TTC549 (cell line): ENCODE results near the gene TYW5.
"Not testable (repeated sequence)": the region's sequence is repeated elsewhere in the genome, so short reads cannot be mapped to it uniquely, and the experiment has no call there.

Experiments used
- FAIRE-seq: peaks from 2 replicates; lab custom pipeline; 2012; peaks lifted over from hg19 to GRCh38; lab: Jason Lieb, UNC

The TYW5 gene

DNA sequence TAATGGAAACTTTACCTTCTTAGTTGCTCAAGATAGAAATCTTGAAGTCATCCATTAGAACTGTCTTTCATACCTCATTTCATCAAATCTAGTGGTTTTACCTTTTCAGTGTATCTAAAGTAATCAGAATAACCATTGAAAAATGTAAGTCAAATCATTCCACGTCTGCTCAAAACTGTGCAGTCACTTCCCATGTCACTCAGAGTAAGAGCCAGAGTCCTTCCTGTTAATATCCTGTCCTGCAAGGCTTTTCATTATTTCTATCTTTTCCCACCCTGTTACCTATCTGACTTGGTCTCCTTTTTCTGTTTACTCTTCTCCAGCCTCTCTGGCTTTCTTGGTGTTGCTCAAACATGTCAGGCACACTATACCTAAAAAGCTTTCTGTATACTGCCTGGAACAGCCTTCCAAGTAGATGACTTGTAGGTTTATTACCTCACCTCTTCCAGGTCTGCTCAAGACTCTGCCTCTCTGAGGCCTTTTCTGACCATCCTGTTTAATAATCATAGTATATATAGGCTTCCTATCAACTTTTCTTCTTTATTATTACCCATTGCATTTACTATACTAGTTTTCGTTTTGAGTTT is 40.8 kb downstream of the TYW5 start:
- FAIRE-seq: no peak

DNA sequence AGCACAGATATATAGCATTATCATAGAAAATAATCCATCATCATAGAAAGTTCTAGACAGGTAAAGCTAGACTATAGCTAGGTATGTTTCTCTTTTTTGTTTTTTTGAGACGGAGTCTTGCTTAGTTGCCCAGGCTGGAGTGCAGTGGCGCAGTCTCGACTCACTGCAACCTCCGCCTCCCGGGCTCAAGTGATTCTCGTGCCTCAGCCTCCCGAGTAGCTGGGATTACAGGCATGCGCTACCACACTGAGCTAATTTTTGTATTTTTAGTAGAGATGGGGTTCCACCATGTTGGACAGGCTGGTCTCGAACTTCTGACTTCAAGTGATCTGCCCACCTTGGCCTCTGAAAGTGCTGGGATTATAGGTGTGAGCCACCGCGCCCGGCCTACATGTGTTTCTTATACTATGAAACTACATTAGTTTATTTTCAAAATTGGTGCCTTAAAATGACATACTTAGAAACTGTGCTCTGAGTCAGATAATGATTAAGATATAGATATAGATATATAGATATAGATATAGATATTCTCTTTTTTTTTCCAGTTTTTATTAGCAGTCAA is 42.7 kb downstream of the TYW5 start:
- FAIRE-seq: not testable (repeated sequence)

DNA sequence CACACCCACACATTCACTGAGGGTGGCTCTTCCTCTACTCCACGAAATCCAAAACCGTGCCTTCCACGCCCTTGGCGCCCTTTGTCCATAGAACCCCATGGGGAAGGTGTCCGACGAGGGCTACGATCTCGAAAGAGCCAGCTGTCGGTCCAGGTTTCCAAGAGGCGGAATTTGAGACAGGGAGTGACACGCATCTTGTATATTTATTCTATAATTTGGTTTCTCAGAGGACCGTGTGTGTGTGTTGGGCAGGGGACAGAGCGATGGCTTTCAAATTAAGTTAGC is 43.5 kb downstream of the TYW5 start:
- FAIRE-seq: no peak

DNA sequence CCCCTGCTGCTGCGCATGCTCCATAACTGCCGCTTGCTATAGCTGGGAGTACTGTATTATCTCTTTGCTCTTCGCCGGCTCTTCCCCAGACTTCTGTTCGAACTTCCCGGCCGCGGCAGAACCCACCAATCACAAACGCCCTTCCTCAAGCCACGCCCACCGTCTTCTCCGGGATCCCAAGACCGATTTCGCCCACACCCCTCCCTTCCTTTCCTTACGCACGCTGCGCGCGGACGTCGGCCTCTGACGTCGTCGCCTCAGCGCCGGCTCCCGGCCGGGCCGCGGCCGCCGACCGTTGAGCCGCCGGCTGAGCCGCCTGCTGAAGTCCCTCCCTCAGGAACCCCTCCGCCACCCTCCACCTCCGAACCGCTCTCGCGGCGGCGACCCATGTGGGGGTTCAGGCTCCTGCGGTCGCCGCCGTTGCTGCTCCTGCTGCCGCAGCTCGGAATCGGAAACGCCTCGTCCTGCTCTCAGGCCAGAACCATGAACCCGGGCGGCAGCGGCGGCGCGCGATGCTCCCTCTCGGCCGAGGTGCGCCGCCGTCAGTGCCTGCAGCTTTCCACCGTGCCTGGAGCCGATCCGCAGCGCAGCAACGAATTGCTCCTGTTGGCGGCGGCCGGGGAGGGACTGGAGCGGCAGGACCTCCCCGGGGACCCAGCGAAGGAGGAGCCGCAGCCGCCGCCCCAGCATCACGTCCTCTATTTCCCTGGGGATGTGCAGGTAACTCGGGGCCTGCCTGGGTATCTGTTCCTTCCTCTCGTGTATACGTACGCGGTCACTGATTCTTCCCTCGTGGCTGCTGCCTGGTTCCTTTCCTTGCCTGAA is 44.0 kb downstream of the TYW5 start, which contains the start of gene C2orf69:
Gene C2orf69 (plus strand): TSS at position 242 of the 825 bp plus-strand sequence. CDS start 146 bp downstream, at position 388.
- FAIRE-seq: peak; percentile 89

DNA sequence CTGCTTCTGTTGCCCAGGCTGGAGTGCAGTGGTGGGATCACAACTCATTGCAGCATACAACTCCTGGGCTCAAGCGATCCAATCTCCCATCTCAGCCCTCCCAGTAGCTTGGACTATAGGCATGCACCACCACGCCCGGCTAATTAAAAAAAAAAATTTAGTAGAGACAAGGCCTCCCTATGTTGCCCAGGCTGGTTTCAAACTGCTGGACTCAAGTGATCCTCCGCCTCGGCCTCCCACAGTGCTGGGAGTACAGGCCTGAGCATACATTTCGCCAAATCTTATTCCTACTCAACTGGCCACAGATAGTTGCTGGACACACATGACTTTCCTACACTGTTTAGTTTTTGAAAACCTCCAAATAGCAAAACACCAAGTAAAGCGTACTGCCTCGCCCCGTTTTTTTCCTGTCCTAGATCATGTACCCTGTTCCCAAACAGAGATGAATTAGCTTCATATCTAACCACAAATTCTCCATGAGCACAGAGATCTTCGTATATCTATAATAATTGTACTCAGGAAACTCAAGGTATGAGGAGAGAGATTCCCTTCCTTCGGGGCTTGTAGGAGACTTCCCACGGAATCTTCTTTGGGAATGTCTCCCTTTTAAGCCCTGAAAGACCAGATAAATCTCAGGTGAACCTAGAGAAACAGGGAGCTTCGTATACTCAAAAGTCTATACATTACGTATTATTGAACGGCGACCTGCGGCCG is 44.8 kb downstream of the TYW5 start:
- no peak for FAIRE-seq

DNA sequence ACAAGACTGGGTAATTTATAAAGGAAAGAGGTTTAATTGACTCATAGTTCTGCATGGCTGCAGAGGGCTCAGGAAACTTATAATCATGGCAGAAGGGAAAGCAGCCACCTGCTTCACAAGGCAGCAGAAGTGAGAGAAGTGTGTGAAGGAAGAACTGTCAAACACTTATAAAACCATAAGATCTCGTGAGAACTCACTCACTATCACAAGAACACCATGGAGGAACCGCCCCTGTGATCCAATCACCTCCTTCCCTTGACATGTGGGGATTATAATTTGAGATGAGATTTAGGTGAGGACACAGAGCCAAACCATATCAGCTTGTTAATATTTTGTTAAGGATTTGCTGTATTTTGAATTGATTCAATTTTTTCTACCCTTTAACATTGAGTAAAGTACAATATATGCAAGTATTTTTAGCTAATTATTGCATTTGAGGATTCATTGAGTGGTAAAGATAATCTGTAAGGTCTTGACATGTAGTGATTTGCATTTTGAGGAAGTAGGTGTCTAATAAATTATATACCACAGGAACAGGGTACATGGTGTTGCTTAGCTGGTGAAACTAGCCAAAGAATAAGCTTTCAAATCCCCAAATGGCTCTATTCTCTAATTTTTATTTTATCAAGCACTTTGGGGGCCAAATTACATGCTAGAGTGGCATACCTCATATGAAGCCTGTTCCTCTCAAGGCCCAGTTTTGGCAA is 48.1 kb downstream of the TYW5 start:
- no peak for FAIRE-seq

DNA sequence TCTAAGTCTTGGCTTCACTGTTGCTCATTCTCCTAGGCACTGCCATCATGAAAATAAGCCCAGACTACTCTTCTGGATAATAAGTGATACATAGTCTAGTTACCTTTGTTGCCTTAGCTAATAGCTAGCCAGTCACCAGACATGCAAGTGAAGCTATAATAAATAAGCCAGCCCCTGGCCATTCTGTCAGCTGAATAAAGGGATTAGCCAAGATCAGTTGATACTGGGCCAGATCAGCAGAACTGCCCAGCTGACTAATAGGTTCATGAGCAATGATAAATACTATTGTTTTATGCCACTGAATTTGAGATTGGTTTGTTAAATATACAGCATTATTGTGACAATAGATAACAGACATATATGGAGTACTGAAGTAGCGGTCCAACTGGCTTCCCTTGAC is 52.2 kb downstream of the TYW5 start:
- FAIRE-seq: no peak

DNA sequence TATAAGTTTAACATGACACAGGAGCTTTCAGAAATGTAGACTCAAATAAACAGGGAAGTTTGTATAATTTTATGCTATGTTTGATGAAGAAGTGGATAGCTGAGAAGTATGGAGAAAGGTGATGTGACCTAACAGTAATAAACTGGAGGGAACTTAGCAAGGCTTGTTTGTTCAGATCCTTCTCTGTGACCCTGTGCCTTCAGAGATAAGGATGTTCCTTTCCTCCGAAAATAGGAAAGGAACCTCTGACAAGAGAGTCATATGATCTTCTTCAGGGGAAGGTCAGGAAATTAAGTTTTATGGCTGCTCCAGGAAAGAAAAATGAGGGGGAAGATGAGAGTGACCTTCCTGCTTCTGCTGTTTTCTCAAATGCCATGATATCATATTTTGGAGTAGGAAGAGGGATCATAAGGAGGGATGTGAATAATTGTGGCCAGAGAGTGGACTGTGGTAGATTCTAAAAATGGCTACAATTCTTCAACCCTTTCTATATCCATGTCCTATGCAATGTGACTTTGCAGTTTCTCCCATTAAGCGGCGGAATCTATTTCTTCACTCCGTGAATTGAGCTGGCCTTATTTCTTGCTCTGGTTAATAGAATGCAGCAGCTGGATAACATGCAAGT is 52.7 kb downstream of the TYW5 start:
- FAIRE-seq: no peak

DNA sequence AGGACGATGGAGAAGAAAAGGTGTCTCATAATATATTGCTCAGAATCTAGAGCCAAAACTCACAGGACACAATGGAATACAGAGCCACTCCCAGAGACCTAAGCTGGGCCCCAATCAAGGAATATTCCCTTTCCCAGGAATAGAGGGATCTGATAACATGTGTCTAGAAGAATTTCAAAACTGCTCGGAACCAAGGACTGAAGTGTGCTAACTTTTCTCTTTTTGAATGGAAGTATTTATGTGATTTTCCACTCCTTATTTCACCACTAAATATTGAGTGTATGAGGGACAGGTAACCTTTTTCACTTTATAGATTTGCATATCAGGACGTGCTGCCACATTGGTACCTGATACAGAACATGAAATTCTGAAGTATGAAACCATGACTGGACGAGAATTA is 53.3 kb downstream of the TYW5 start:
- no peak for FAIRE-seq

DNA sequence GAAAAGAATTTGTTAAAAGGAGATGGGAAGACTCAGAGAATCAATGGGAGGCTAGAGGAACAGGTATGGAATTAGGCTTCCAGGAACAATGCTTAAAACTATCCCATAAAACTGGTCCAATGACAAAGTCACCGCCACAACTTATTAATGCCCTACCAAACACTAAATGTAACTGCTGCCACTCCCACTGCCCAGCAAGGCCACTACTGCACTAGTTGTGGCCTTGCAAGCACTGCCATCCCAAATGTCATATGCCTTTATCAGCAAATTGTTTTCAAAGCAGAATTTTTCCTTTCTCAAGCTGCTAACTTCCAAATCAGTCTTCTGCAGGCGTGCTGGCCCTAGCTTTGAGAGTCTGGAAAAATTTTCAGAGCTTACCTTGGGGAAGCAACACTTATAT is 58.7 kb downstream of the TYW5 start:
- FAIRE-seq: no peak

DNA sequence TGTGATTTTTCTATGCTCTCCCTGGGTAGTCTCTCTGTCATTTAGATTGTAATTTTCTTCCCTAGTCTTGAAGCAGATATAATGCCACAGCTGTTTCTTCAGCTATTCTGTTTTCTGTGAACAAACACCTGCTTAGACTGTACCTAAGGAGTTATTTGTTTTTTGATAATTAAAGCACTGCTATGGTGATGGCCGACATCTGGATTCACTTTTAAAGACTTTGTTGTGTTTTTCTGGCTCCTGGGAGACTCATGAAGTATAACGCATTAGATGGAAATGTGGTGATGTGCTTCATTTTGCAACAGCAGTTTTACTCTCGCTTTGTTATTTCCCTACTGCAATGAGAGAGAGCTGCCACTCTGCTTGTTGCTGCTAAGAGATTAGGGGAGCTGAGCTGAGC is 59.9 kb downstream of the TYW5 start:
- no peak for FAIRE-seq

DNA sequence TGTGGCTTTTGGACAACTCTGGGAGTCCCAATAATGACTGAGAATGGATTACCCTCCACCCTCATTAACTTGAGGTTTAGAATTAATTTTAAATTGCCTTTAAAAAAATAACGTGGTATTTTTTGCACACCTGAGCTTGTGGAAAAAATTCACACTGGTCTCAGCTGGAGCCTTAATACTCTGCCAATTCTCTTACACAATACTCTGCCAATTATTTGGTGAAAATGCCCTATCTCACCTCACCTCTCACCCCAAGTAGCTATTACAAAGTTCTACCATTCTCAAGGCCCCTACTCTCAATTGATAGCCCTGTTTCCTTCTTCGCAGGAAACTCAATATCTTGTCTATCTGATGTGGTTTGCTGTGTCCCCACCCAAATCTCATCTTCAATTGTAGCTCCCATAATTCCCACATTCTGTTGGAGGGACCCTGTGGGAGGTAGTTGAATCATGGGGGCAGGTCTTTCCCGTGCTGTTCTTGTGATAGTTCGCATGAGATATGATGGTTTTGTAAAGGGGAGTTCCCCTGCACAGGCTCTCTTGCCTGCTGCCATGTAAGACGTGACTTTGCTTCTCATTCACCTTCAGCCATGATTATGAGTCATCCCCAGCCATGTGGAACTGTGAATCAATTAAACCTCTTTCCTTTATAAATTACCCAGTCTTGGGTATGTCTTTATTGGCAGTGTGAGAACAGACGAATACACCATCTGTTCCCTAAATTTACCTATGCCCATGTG is 71.6 kb downstream of the TYW5 start:
- FAIRE-seq: no peak

DNA sequence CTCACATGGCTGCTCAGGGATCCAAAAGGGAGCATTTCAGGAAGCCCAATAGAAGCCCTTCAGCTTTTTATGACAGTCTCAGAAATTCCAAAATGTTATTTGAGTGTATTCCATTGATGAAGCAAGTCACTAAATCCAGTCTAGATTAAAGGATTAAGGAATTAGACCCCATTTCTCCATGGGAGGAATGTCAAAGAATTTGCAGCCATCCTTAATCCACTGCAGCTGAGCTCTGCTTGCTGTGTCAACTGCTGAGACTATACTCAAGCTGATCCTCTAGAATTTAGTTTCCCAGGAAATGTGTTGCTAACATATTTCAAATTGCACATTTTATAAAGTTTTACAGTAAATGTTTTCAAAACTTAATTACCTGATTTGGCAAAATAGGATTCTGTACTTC is 72.6 kb downstream of the TYW5 start:
- FAIRE-seq: no peak
